ENCODE results near the gene HLA-DMB. TPM values are rescaled to one million over a fixed set of nuclear protein-coding genes. Genes with fewer than 3 reads are reported as not detected.

Gene HLA-DMB
- total and polyA plus RNA-seq, 2 experiments from 2014 or later = not detected

DNA sequence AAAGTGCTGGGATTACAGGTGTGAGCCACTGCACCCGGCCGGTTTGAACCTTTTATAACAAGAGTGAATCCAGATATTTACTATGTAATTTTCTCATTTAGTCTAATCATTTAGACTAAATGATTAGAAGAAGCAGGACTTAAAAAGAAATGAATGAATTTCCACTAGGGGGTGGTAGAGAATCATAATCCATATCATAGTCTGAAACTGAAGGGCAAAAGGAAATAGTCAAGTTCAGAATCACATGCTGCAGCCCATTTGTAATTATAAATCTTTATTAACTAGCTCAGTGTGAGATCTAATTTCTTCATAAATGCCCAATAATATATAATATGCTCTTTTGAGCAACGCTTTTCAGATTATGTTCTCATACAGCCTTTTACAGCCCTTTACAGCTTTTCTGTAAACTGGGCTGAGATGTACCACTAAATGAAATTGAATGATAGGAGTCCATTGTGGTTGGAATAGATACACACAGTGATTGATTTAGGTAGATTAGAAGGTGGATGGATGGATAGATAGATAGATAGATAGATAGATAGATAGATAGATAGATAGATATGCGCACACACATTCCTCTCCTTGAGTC, 55.0 kb downstream of the HLA-DMB start:
- Histone ChIP-seq H3K79me2 (ENCODE audit: insufficient read depth) (no peaks in the 10 kb centered on the region), H3K27me3 (replicated peaks; ENCODE audit: insufficient read depth) (no peaks in the 10 kb centered on the region)
- 26% methylated on average over 4 of the region's 4 CpGs for WGBS, 2 experiments (ENCODE audit: low coverage in 1 of 2, low lambda C conversion rate in 2 of 2, missing lambda C conversion rate in 2 of 2)

More for the DNA sequence above, 55.0 kb downstream of the HLA-DMB start:
- Histone ChIP-seq H3K4me1 (ENCODE audit: insufficient read depth) (peaks cover 12% of the 10 kb centered on the region), H3K27ac (no peak overlapping the region), H3K9me2 (ENCODE audit: insufficient read depth) (no peaks in the 10 kb centered on the region), H3K36me3 (ENCODE audit: low read depth) (no peaks in the 10 kb centered on the region), H3K4me2 (ENCODE audit: unreplicated experiment) (no peak overlapping the region), H4K20me1 (ENCODE audit: insufficient read depth) (no peaks in the 10 kb centered on the region), H3K9me3 (ENCODE audit: low read depth) (no peaks in the 10 kb centered on the region), H2AFZ (no peak overlapping the region), H3K9ac (no peak overlapping the region), H3F3A (ENCODE audit: insufficient read depth) (peaks cover 25% of the 10 kb centered on the region), H3K4me3 (no peak overlapping the region)
- in situ Hi-C loops (cut with MboI) = no loop called here
- peak; percentile 75 for DNase-seq
- TF ChIP-seq EZH2 (IDR thresholded peaks at IDR 0.05; ENCODE audit: insufficient read depth, poor library complexity, severe bottlenecking) (no peak), EZH2phosphoT487 (IDR thresholded peaks at IDR 0.05; ENCODE audit: insufficient read depth, low read depth) (no peak)

Small RNA genes lying within 50 kb of the gene (small RNA-seq; reads per million reads assigned to genes)
- not detected for gene HLA-Z (ENCODE audit: low read depth, low replicate concordance)

Other genes with a start within 250 kb of the HLA-DMB start
- gene HLA-DQA2, start 199.6 kb downstream of the HLA-DMB start, total RNA-seq (2014; rRNA removed; shearing (Covaris generic)) = not detected in 2 replicates
- not detected in 2 replicates for gene HLA-DQA2, start 199.6 kb downstream of the HLA-DMB start, polyA plus RNA-seq (2016; fragmentation: Nextera tagmentation; extraction: Ambion mirVana)
- not detected in 2 replicates for gene HLA-DQB2, start 177.5 kb downstream of the HLA-DMB start, total RNA-seq (2014; rRNA removed; shearing (Covaris generic))
- gene HLA-DQB2, start 177.5 kb downstream of the HLA-DMB start, polyA plus RNA-seq (2016; fragmentation: Nextera tagmentation; extraction: Ambion mirVana) = not detected in 2 replicates
- gene HLA-DOB, start 124.0 kb downstream of the HLA-DMB start, total RNA-seq (2014; rRNA removed; shearing (Covaris generic)) = not detected in 2 replicates
- gene HLA-DOB, start 124.0 kb downstream of the HLA-DMB start, polyA plus RNA-seq (2016; fragmentation: Nextera tagmentation; extraction: Ambion mirVana) = not detected in 2 replicates
- gene TAP2, start 102.3 kb downstream of the HLA-DMB start, total RNA-seq (2014; rRNA removed; shearing (Covaris generic)) = 2.2 and 5.4 TPM in 2 replicates
- 4.6 and 5.1 TPM in 2 replicates for gene TAP2, start 102.3 kb downstream of the HLA-DMB start, polyA plus RNA-seq (2016; fragmentation: Nextera tagmentation; extraction: Ambion mirVana)
- gene PSMB8, start 97.0 kb downstream of the HLA-DMB start, total RNA-seq (2014; rRNA removed; shearing (Covaris generic)) = 21.6 and 27.2 TPM in 2 replicates
- 33.5 and 36.0 TPM in 2 replicates for gene PSMB8, start 97.0 kb downstream of the HLA-DMB start, polyA plus RNA-seq (2016; fragmentation: Nextera tagmentation; extraction: Ambion mirVana)
- 27.5 and 30.7 TPM in 2 replicates for gene TAP1, start 87.3 kb downstream of the HLA-DMB start, total RNA-seq (2014; rRNA removed; shearing (Covaris generic))
- 29.8 and 30.7 TPM in 2 replicates for gene TAP1, start 87.3 kb downstream of the HLA-DMB start, polyA plus RNA-seq (2016; fragmentation: Nextera tagmentation; extraction: Ambion mirVana)
- 3.4 and 5.1 TPM in 2 replicates for gene PSMB9, start 86.8 kb downstream of the HLA-DMB start, total RNA-seq (2014; rRNA removed; shearing (Covaris generic))
- gene PSMB9, start 86.8 kb downstream of the HLA-DMB start, polyA plus RNA-seq (2016; fragmentation: Nextera tagmentation; extraction: Ambion mirVana) = 11.2 and 12.3 TPM in 2 replicates
- gene HLA-DMA, start 12.1 kb upstream of the HLA-DMB start, total RNA-seq (2014; rRNA removed; shearing (Covaris generic)) = 1.1 and 6.3 TPM in 2 replicates
- 5.6 and 6.2 TPM in 2 replicates for gene HLA-DMA, start 12.1 kb upstream of the HLA-DMB start, polyA plus RNA-seq (2016; fragmentation: Nextera tagmentation; extraction: Ambion mirVana)
- gene BRD2, start 27.6 kb upstream of the HLA-DMB start, total RNA-seq (2014; rRNA removed; shearing (Covaris generic)) = 85.4 and 95.7 TPM in 2 replicates
- gene BRD2, start 27.6 kb upstream of the HLA-DMB start, polyA plus RNA-seq (2016; fragmentation: Nextera tagmentation; extraction: Ambion mirVana) = 99.9 and 105 TPM in 2 replicates
- not detected in 2 replicates for gene HLA-DOA, start 68.6 kb upstream of the HLA-DMB start, total RNA-seq (2014; rRNA removed; shearing (Covaris generic))
- 0.18 TPM in 1 of 2 replicates, not detected in the other for gene HLA-DOA, start 68.6 kb upstream of the HLA-DMB start, polyA plus RNA-seq (2016; fragmentation: Nextera tagmentation; extraction: Ambion mirVana)
- gene HLA-DPA1, start 132.6 kb upstream of the HLA-DMB start, total RNA-seq (2014; rRNA removed; shearing (Covaris generic)) = 0.89 and 2.5 TPM in 2 replicates
- gene HLA-DPA1, start 132.6 kb upstream of the HLA-DMB start, polyA plus RNA-seq (2016; fragmentation: Nextera tagmentation; extraction: Ambion mirVana) = 4.2 and 4.9 TPM in 2 replicates
- gene HLA-DPB1, start 135.0 kb upstream of the HLA-DMB start, total RNA-seq (2014; rRNA removed; shearing (Covaris generic)) = 12.5 and 14.9 TPM in 2 replicates
- 17.8 and 18.9 TPM in 2 replicates for gene HLA-DPB1, start 135.0 kb upstream of the HLA-DMB start, polyA plus RNA-seq (2016; fragmentation: Nextera tagmentation; extraction: Ambion mirVana)